Gastroesophageal sphincter (tissue), 3 donors: ENCODE measurements around the gene GRHPR.

ENCODE experiments used
- EP300 ChIP-seq: sonication (generic); formaldehyde crosslinking; IDR thresholded peaks from one replicate; pipeline ENCODE4 v1.6.1; 2017; ENCODE audit warnings: antibody characterized with exemption, mild to moderate bottlenecking
- TF ChIP-seq, protein P1 (sequence below), 4 experiments: fragments of 200-600 bp in 2 of 4; fragments of 450-650 bp in 2 of 4; sonication (generic) in 1 of 4; IDR thresholded peaks; one replicate each; pipeline ENCODE4 v1.5.1; 2017 to 2019; ENCODE audit warnings: antibody characterized with exemption in 4 of 4, mild to moderate bottlenecking in 2 of 4, moderate library complexity in 2 of 4

DNA sequence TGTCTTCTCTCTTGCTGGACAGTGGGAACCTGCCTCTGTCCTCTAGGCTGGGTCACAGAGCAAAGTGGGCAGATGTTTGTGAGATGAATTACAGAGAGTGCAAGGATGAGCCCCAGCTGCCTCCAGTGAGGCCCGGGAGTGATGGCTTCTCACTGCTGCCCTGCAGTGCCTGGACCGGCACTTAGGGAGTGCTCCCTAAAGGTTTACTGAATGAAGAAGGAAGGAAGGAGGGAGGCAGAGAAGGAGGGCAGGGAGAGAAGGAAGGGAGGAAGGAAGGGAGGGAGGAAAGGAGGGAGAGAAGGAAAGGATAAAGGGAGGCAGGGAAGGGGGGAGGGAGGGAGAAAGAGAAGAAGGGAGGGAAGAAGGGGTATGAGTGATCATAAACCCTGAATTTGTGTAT is 42.7 kb upstream of the GRHPR start:
- TF ChIP-seq EP300, result no peak
- TF ChIP-seq, protein P1, sequence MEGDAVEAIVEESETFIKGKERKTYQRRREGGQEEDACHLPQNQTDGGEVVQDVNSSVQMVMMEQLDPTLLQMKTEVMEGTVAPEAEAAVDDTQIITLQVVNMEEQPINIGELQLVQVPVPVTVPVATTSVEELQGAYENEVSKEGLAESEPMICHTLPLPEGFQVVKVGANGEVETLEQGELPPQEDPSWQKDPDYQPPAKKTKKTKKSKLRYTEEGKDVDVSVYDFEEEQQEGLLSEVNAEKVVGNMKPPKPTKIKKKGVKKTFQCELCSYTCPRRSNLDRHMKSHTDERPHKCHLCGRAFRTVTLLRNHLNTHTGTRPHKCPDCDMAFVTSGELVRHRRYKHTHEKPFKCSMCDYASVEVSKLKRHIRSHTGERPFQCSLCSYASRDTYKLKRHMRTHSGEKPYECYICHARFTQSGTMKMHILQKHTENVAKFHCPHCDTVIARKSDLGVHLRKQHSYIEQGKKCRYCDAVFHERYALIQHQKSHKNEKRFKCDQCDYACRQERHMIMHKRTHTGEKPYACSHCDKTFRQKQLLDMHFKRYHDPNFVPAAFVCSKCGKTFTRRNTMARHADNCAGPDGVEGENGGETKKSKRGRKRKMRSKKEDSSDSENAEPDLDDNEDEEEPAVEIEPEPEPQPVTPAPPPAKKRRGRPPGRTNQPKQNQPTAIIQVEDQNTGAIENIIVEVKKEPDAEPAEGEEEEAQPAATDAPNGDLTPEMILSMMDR (IDR thresholded peaks at IDR 0.05), result no peak
